GM12873 (cell line): ENCODE data around the gene CPLX4.

Source experiments
- CTCF ChIP-seq: IDR thresholded peaks from 2 replicates; pipeline ENCODE4 v1.5.1; 2012; ENCODE audit warnings: low read depth, mild to moderate bottlenecking, moderate library complexity, low read length, control low read depth; ENCODE audit not compliant: insufficient read depth; ENCODE audit errors: missing control alignments

The CPLX4 gene

DNA sequence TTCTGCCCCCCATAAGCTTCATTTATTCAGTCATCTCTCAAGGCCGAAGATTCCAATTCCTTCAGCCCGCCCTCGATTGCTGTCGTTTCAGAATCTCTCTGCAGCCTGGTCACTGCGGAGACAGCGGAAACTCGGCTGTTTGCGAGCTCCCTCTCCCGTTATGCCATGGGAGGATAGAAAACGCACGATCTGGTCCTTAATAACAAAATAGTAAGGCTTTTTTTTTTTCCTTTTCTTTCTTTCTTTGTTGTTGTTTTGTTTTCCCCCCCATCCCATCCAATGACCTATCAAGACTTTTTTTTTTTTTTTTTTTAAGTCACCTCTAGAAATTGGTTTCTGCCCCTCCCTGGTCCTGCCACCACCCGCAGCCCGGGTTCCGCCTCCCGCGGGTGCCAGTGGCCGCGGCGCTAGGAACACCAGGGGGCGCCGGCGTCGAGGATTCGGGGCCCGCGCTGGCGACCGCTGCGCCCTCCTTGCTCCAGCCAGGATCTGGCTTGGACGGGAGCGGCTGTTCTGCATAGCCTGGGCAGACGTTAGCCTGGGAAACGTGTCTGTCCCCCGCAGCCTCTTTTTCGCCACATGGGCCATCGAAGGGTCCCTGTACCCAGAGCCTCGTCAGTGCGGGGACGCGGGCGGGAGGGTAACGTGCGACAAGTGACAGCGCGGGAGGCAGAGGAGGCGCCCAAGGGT lies 10.1 kb downstream of the CPLX4 start:
- peak; percentile 72 for TF ChIP-seq CTCF

- TF ChIP-seq CTCF: no peak
Observed at GRCh38 chr18:59306640-59307039, 11.8 kb downstream of the CPLX4 start.

- no peak for TF ChIP-seq CTCF
Observed at GRCh38 chr18:59305295-59305694, 13.2 kb downstream of the CPLX4 start.

DNA sequence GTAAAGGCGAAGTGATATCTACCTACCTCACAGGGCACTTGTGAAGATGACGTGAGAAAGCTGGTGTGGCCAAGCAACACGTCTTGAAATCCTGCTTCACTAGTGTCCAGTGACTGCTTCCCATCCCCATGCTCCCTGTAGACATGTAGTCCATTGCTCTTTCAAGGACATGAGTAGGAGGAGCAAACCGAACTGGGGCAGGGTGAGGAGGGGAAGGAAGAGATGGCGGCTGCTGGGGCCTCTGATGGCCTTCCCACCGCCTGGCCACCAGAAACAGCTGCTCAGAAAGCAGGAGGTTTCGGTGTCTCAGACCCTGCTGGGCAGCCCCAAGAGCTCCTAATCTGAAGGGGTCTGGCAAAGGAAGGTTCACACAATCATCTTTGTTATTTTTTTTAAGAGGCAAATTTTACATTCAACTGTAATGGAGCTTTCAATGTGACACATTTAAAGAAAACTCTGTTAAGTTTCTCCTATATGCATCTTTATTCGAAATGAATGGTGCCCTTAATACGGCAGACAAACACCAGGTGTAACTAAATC lies 14.7 kb downstream of the CPLX4 start:
- TF ChIP-seq CTCF: no peak

DNA sequence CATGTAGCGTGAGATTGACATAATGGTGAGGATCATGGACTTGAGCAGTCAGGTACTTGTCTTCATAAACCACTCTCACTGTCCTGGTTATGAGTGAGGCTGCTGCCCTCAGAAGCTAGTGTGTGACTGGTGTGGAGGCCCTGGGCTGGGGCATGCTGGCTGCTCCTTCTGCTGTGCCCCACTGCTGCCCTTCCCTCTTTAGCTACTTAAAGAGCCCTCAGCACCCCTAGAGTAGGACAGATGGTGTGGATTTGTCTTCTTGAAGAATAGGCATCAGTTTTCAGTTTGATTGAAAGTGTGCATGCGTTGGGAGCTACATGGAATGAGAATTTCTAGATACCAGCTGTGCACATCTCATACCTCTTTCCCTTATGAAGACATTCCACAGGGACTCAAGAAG lies 15.4 kb downstream of the CPLX4 start:
- TF ChIP-seq CTCF: no peak

DNA sequence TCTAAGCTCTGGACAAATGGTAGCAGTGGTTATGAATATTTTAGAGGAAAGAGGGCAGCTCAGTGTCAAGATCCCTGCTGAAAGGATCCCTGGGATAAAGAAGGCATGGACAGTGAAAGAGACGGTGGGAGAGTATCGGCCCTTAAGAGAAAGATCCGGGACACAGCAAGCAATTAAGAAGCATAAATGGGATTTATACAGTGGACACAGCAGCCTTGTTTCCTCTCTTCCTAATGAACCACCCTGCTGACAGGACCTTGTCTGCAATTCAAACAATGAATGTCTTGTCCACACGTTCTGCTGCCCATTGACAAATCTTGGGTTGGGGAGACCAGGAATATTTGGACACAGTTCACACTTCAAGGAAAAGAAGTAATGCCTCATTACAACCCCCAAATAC lies 16.5 kb downstream of the CPLX4 start:
- TF ChIP-seq CTCF: no peak

GRCh38 chr18:59300676-59301285 lies 17.7 kb downstream of the CPLX4 start:
- no peak for TF ChIP-seq CTCF
